ENCODE measurements around the gene ATP10B. TPM values are rescaled to one million over a fixed set of nuclear protein-coding genes. Genes with fewer than 3 reads are reported as not detected.

Gene ATP10B
- total and polyA plus RNA-seq, 2 of the 13 experiments (the other 11 are each of a cell fraction or from before 2014, with no cell fraction given), result not detected

DNA sequence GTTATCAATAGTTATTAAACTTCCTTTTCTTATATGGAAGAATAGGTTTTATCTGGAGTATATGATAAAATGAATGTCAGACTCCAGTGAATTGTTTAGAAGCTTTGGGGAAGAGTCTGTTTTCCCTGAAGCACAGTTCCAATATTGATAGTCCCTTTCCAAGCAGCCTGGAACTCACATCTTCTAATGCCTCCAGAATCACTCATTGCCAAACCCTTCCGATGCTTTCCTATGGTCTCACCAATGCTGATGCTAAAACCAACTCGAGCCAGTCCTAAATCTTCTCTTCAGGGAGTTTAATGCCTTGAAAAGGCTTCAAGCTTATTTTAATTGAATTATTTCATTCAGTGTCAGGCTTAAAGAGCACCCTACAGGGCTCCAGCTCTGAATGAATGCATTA lies 309.2 kb downstream of the ATP10B start:
- BruUV-seq (replicated peaks), result no TSS peak
- H2AFZ ChIP-seq (ENCODE audit: low read length), result no peak overlapping the region
- intact Hi-C loops (cut with micrococcal nuclease; ENCODE audit: unreplicated experiment) (no loop called here), in situ Hi-C loops (cut with HindIII; ENCODE audit: extremely low pct_ligation_motif_present, low pct_unique_long_range_greater_than_20kb) (no loop called here)
- no peaks in the 10 kb centered on the region for H3K36me3 ChIP-seq (replicated peaks in 1 of 2; ENCODE audit: control insufficient read depth in 1 of 2, insufficient read depth in 2 of 2, low read length in 2 of 2)
- no peak for TF ChIP-seq ZNF317 (CRISPR knock-in tag; IDR thresholded peaks at IDR 0.05)
- TF ChIP-seq ZNF7 (CRISPR knock-in tag; IDR thresholded peaks at IDR 0.05), result no peak
- TF ChIP-seq ZNF569 (CRISPR knock-in tag; IDR thresholded peaks at IDR 0.05; ENCODE audit: borderline replicate concordance), result no peak
- H3K4me2 ChIP-seq (ENCODE audit: low read depth, low read length), result no peak overlapping the region
- no peaks in the 10 kb centered on the region for H3K27me3 ChIP-seq (ENCODE audit: control insufficient read depth in 1 of 2, insufficient read depth in 2 of 2, low read length in 2 of 2)
- DNase-seq (ENCODE audit: low spot score) (no peak), FAIRE-seq (no peak), ATAC-seq (no peak)
- H3K4me1 ChIP-seq (ENCODE audit: insufficient read depth, low read length), result no peaks in the 10 kb centered on the region
- 21% methylated on average over 2 of the region's 2 CpGs for WGBS (ENCODE audit: low lambda C conversion rate)
- H3K9ac ChIP-seq (ENCODE audit: insufficient read depth, low read depth, low read length), result no peak overlapping the region
- no peak overlapping the region for H3K27ac ChIP-seq (ENCODE audit: extremely low read length, insufficient read depth, low read length)
- ChIA-PET POLR2A (no interaction called here), CTCF (ENCODE audit: low intra/inter-chr PET ratio, low total read pairs) (no interaction called here)
- no peaks in the 10 kb centered on the region for H3K9me3 ChIP-seq (ENCODE audit: low read length)
- no peaks in the 10 kb centered on the region for H4K20me1 ChIP-seq (ENCODE audit: insufficient read depth, low read length)
- H3K4me3 ChIP-seq (replicated peaks in 1 of 3; ENCODE audit: insufficient read depth in 1 of 3, low read depth in 2 of 3, low read length in 3 of 3), result no peak overlapping the region
- no peaks in the 10 kb centered on the region for H3K79me2 ChIP-seq (ENCODE audit: insufficient read depth, low read length)

DNA sequence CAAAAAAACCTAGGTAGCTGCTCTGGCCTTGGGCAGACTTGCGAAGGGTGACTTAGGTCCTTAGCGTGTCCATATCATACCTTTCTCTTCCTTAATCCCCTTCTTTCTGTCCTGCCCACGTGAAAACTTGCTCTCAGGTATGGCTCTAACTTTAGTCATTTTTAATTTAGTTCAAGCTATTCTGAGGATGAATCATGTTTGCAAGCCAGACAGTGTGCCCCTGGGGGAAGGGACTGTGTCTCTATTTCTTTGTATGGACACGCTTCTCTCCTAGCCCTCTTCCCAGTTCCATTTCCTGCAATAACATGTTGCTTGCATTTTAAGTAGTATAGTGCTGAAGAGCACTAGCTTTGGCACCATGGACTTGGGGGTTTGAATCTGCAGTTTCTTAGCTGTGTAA lies 309.7 kb downstream of the ATP10B start:
- Histone ChIP-seq H3K9me3 (ENCODE audit: low read length) (no peaks in the 10 kb centered on the region), H3K4me2 (ENCODE audit: low read depth, low read length) (no peak overlapping the region), H3K27me3 (ENCODE audit: control insufficient read depth in 1 of 2, insufficient read depth in 2 of 2, low read length in 2 of 2) (no peaks in the 10 kb centered on the region), H2AFZ (ENCODE audit: low read length) (no peak overlapping the region), H3K27ac (ENCODE audit: extremely low read length, insufficient read depth, low read length) (no peak overlapping the region), H3K9ac (ENCODE audit: insufficient read depth, low read depth, low read length) (no peak overlapping the region), H3K36me3 (replicated peaks in 1 of 2; ENCODE audit: control insufficient read depth in 1 of 2, insufficient read depth in 2 of 2, low read length in 2 of 2) (no peaks in the 10 kb centered on the region), H3K4me3 (replicated peaks in 1 of 3; ENCODE audit: insufficient read depth in 1 of 3, low read depth in 2 of 3, low read length in 3 of 3) (no peak overlapping the region), H3K4me1 (ENCODE audit: insufficient read depth, low read length) (no peaks in the 10 kb centered on the region), H4K20me1 (ENCODE audit: insufficient read depth, low read length) (no peaks in the 10 kb centered on the region), H3K79me2 (ENCODE audit: insufficient read depth, low read length) (no peaks in the 10 kb centered on the region)
- no peak for FAIRE-seq
- CTCF ChIA-PET (ENCODE audit: low intra/inter-chr PET ratio, low total read pairs), result no interaction called here
- POLR2A ChIA-PET, result no interaction called here
- no peak for ATAC-seq
- 41% methylated on average over 4 of the region's 4 CpGs for WGBS (ENCODE audit: low lambda C conversion rate)
- in situ Hi-C loops (cut with HindIII; ENCODE audit: extremely low pct_ligation_motif_present, low pct_unique_long_range_greater_than_20kb), result no loop called here
- DNase-seq (ENCODE audit: low spot score), result no peak
- no TSS peak for BruUV-seq (replicated peaks)
- intact Hi-C loops (cut with micrococcal nuclease; ENCODE audit: unreplicated experiment), result no loop called here
- TF ChIP-seq, protein P1, sequence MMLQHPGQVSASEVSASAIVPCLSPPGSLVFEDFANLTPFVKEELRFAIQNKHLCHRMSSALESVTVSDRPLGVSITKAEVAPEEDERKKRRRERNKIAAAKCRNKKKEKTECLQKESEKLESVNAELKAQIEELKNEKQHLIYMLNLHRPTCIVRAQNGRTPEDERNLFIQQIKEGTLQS (CRISPR knock-in tag; IDR thresholded peaks at IDR 0.05), result no peak
- TF ChIP-seq NR2C2 (CRISPR knock-in tag; IDR thresholded peaks at IDR 0.05; ENCODE audit: borderline replicate concordance) (no peak), RNF2 (conservative IDR thresholded peaks at IDR 0.05; ENCODE audit: low read depth) (no peak), SIN3B (IDR thresholded peaks at IDR 0.05; ENCODE audit: low read length) (no peak), ZNF713 (CRISPR knock-in tag; IDR thresholded peaks at IDR 0.05) (no peak), GABPA (IDR thresholded peaks at IDR 0.05; ENCODE audit: low read depth, low read length) (no peak), GABPA (CRISPR knock-in tag; IDR thresholded peaks at IDR 0.05; ENCODE audit: low read depth) (no peak), ARNT2 (CRISPR knock-in tag; IDR thresholded peaks at IDR 0.05; ENCODE audit: low read depth) (no peak), ATM (IDR thresholded peaks at IDR 0.05; ENCODE audit: borderline replicate concordance) (no peak), DNMT1 (CRISPR knock-in tag; IDR thresholded peaks at IDR 0.05) (no peak)
- TF ChIP-seq, protein P2, sequence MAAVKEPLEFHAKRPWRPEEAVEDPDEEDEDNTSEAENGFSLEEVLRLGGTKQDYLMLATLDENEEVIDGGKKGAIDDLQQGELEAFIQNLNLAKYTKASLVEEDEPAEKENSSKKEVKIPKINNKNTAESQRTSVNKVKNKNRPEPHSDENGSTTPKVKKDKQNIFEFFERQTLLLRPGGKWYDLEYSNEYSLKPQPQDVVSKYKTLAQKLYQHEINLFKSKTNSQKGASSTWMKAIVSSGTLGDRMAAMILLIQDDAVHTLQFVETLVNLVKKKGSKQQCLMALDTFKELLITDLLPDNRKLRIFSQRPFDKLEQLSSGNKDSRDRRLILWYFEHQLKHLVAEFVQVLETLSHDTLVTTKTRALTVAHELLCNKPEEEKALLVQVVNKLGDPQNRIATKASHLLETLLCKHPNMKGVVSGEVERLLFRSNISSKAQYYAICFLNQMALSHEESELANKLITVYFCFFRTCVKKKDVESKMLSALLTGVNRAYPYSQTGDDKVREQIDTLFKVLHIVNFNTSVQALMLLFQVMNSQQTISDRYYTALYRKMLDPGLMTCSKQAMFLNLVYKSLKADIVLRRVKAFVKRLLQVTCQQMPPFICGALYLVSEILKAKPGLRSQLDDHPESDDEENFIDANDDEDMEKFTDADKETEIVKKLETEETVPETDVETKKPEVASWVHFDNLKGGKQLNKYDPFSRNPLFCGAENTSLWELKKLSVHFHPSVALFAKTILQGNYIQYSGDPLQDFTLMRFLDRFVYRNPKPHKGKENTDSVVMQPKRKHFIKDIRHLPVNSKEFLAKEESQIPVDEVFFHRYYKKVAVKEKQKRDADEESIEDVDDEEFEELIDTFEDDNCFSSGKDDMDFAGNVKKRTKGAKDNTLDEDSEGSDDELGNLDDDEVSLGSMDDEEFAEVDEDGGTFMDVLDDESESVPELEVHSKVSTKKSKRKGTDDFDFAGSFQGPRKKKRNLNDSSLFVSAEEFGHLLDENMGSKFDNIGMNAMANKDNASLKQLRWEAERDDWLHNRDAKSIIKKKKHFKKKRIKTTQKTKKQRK (IDR thresholded peaks at IDR 0.05; ENCODE audit: low read length), result no peak
- TF ChIP-seq, protein P3, sequence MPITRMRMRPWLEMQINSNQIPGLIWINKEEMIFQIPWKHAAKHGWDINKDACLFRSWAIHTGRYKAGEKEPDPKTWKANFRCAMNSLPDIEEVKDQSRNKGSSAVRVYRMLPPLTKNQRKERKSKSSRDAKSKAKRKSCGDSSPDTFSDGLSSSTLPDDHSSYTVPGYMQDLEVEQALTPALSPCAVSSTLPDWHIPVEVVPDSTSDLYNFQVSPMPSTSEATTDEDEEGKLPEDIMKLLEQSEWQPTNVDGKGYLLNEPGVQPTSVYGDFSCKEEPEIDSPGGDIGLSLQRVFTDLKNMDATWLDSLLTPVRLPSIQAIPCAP (CRISPR knock-in tag; IDR thresholded peaks at IDR 0.05; ENCODE audit: low read depth), result no peak
